GM13977 (cell line): ENCODE measurements around the gene ZNF532.

Source experiments
- DNase-seq: peaks from one replicate; pipeline ENCODE4 v3.0.0; 2012; ENCODE audit warnings: low spot score
- CTCF ChIP-seq: IDR thresholded peaks from 2 replicates; pipeline ENCODE4 v1.5.1; 2012; ENCODE audit warnings: mild to moderate bottlenecking, control low read depth; ENCODE audit not compliant: insufficient read depth; ENCODE audit errors: extremely low read depth, missing control alignments
- in situ Hi-C: fragments of 300-500 bp; cut with MboI; formaldehyde crosslinking; loops from one replicate; pipeline ENCODE4 v1.12.0; 2022; ENCODE audit warnings: low sequenced_read_pairs, low pct_unique_long_range_greater_than_20kb, mixed read lengths, inconsistent platforms; ENCODE audit not compliant: unreplicated experiment

The ZNF532 gene

GRCh38 chr18:58903533-58903932 lies 38.9 kb downstream of the ZNF532 start:
- in situ Hi-C loops = no loop called here
- no peak for TF ChIP-seq CTCF
- DNase-seq = no peak

DNA sequence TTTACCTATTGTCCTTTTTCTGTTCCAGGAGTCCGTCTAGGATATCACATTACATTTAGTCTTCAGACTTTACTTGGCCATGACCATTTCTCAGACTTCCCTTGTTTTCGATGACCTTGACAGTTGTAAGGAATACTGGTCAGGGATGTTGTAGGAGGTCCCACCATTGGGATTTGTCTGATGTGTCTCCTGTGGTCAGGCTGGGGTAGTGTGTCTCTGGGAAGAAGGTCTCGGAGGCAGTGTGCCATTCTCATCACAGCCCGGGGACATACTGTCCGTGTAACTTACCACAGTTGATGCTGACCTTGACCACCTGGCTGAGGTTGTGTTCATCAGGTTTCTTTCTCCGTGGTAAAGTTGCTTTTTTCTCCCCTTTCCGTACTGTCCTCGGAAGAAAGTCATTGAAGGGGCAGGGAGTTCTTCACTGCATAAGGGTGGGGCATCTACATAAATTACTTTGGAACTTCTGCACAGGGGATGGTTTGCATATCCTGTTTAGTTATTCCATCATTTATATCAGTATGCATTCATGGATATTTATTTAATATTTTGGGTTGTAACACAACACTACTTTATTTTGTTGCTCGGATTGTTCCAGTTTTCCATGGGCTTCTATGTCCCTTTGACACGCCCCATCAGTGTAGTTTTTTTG lies 41.2 kb downstream of the ZNF532 start:
- no peak for TF ChIP-seq CTCF
- DNase-seq = no peak
- in situ Hi-C loops = no loop called here

GRCh38 chr18:58908006-58908405 lies 43.3 kb downstream of the ZNF532 start:
- no peak for DNase-seq
- no peak for TF ChIP-seq CTCF
- in situ Hi-C loops = no loop called here

DNA sequence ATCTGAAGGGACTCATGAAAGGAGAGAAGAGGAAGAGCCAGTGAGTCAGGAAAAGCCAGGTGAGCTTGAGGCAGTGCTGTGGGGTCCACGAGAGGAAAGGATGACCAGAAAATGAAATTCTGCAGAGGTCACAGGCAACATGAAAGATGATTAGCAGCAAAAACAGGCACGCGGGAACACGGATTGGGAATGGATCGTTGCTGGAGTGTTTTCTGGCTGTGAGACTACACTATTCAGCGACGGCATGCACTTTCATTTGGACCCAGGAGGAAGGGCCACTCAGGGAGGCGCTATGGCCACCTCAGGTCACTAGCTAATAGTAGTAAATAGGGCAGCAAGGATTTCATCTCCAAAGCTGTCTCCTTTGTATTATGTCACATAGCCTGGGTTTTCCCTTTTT lies 44.8 kb downstream of the ZNF532 start:
- TF ChIP-seq CTCF = no peak
- no peak for DNase-seq
- in situ Hi-C loops = no loop called here

GRCh38 chr18:58911241-58911640 lies 46.6 kb downstream of the ZNF532 start:
- no peak for DNase-seq
- in situ Hi-C loops = no loop called here
- no peak for TF ChIP-seq CTCF

DNA sequence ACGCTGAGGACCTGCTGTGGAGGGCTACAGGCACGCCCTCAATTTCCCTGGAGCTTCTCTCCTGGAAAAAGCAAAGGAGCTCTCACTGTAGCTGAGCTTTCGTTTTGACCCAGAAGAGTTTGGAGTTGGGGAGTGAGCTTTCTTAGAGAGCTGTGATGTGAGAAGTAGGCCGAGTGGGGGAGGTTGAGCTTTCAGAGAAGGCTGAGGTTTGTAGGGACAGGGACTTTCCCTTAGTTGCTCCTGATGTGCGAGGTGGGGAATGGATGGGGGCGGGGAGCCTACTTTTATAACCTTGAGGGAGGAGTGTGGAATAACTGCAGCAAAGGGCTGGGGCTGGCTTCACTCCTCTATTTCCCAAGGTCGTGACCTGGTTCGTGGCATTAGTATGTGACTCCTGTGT lies 47.1 kb downstream of the ZNF532 start:
- in situ Hi-C loops = no loop called here

More for the DNA sequence above, 47.1 kb downstream of the ZNF532 start:
- peak; percentile 25 for DNase-seq
- no peak for TF ChIP-seq CTCF
